Activated CD4-positive, alpha-beta T cell treated with anti-CD3 and anti-CD28 coated beads, Interleukin-2, amount 50 U/mL, for 16 hours (primary cell): ENCODE data around the gene CACFD1.

Experiments used
- DNase-seq: peaks from one replicate; pipeline ENCODE4 v3.0.0-alpha.2; 2020

Gene CACFD1

GRCh38 chr9:133502112-133502511 is 42.3 kb downstream of the CACFD1 start:
- DNase-seq: no peak

GRCh38 chr9:133505186-133505830 is 45.5 kb downstream of the CACFD1 start:
- DNase-seq: no peak

- no peak for DNase-seq
Observed at GRCh38 chr9:133505901-133506652, 46.3 kb downstream of the CACFD1 start.

GRCh38 chr9:133506653-133507038 is 46.9 kb downstream of the CACFD1 start:
- no peak for DNase-seq

- no peak for DNase-seq
Observed at GRCh38 chr9:133507246-133507965, 47.6 kb downstream of the CACFD1 start.

GRCh38 chr9:133508046-133508445 is 48.3 kb downstream of the CACFD1 start:
- DNase-seq: no peak

GRCh38 chr9:133509179-133510083 is 49.7 kb downstream of the CACFD1 start:
- no peak for DNase-seq

- DNase-seq: no peak
Observed at GRCh38 chr9:133510926-133511505, 51.2 kb downstream of the CACFD1 start.

GRCh38 chr9:133511607-133512006 is 51.8 kb downstream of the CACFD1 start:
- DNase-seq: no peak

GRCh38 chr9:133512253-133513213 is 52.8 kb downstream of the CACFD1 start:
- DNase-seq: no peak

GRCh38 chr9:133513214-133514100 is 53.7 kb downstream of the CACFD1 start:
- no peak for DNase-seq

GRCh38 chr9:133514460-133515239 is 54.9 kb downstream of the CACFD1 start:
- no peak for DNase-seq

GRCh38 chr9:133515240-133515610 is 55.4 kb downstream of the CACFD1 start:
- no peak for DNase-seq

GRCh38 chr9:133515615-133516255 is 56.0 kb downstream of the CACFD1 start:
- no peak for DNase-seq

GRCh38 chr9:133516256-133516960 is 56.6 kb downstream of the CACFD1 start:
- DNase-seq: no peak

- DNase-seq: no peak
Observed at GRCh38 chr9:133516961-133517350, 57.2 kb downstream of the CACFD1 start.

GRCh38 chr9:133517711-133518110 is 57.9 kb downstream of the CACFD1 start:
- no peak for DNase-seq

- DNase-seq: no peak
Observed at GRCh38 chr9:133518200-133518599, 58.4 kb downstream of the CACFD1 start.
